HEK293T (cell line): ENCODE data around the gene NBPF6.
"Not testable (repeated sequence)": the region's sequence is repeated elsewhere in the genome, so short reads cannot be mapped to it uniquely, and the experiment has no call there.

Experiments
- CTBP1 ChIP-seq: fragments of 450-650 bp; IDR thresholded peaks from 2 replicates; pipeline ENCODE4 v1.6.1; 2016; ENCODE audit warnings: borderline replicate concordance
- HDGF ChIP-seq: fragments of 450-650 bp; IDR thresholded peaks from 2 replicates; pipeline ENCODE4 v1.6.1; 2017; ENCODE audit warnings: antibody characterized with exemption, borderline replicate concordance
- SP1 ChIP-seq: fragments of 450-650 bp; IDR thresholded peaks from 2 replicates; pipeline ENCODE4 v1.6.1; 2017

DNA sequence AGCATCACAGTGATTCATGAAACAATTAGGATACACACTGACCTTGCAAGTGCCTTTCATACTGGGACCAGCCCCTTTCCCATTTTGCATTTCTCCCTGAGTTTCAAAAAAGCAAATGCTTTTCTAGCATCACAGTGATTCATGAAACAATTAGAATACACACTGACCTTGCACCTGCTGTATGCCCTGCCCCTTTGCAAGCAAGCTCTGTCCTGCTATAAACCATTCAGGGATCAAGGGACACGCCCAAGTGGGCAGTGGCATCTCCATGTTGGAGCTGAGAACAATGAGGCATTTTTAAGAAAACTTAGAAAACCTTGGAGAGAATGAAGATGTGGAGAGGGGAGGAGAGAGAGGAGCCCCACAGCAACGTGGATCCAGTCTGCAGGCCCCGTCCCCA lies 13.8 kb downstream of the NBPF6 start:
- not testable (repeated sequence) for TF ChIP-seq CTBP1, HDGF, SP1
